SKM-1 treated with dmso at 0.1 percent for 144 hours (cell line): ENCODE measurements around the gene C18orf32.
"Not testable (repeated sequence)": the region's sequence is repeated elsewhere in the genome, so short reads cannot be mapped to it uniquely, and the experiment has no call there.

ENCODE experiments used
- DNase-seq: peaks from one replicate; lab custom pipeline; 2025; ENCODE audit not compliant: unreplicated experiment; lab: John Stamatoyannopoulos, UW

The C18orf32 gene

GRCh38 chr18:49472459-49472858 lies 14.6 kb downstream of the C18orf32 start:
- no peak for DNase-seq

GRCh38 chr18:49471532-49471931 lies 15.5 kb downstream of the C18orf32 start:
- DNase-seq: no peak

GRCh38 chr18:49467599-49467998 lies 19.4 kb downstream of the C18orf32 start:
- DNase-seq: no peak

GRCh38 chr18:49467019-49467563 lies 19.9 kb downstream of the C18orf32 start:
- DNase-seq: no peak

GRCh38 chr18:49464718-49465598 lies 22.1 kb downstream of the C18orf32 start:
- DNase-seq: no peak

- DNase-seq: no peak
Observed at GRCh38 chr18:49461602-49461977, 25.4 kb downstream of the C18orf32 start.

- no peak for DNase-seq
Observed at GRCh38 chr18:49460976-49461601, 25.9 kb downstream of the C18orf32 start.

GRCh38 chr18:49459404-49460171 lies 27.4 kb downstream of the C18orf32 start:
- DNase-seq: no peak

- DNase-seq: no peak
Observed at GRCh38 chr18:49457616-49458015, 29.4 kb downstream of the C18orf32 start.

GRCh38 chr18:49456794-49457193 lies 30.2 kb downstream of the C18orf32 start:
- DNase-seq: no peak

- DNase-seq: not testable (repeated sequence)
Observed at GRCh38 chr18:49452534-49452933, 34.5 kb downstream of the C18orf32 start.

- DNase-seq: peak; percentile 67
Observed at GRCh38 chr18:49447810-49448745, 39.0 kb downstream of the C18orf32 start.

GRCh38 chr18:49446481-49446880 lies 40.6 kb downstream of the C18orf32 start:
- no peak for DNase-seq

- no peak for DNase-seq
Observed at GRCh38 chr18:49444581-49444980, 42.5 kb downstream of the C18orf32 start.

- DNase-seq: no peak
Observed at GRCh38 chr18:49443837-49444236, 43.2 kb downstream of the C18orf32 start.

GRCh38 chr18:49441338-49441938 lies 45.6 kb downstream of the C18orf32 start:
- peak; percentile 10 for DNase-seq

GRCh38 chr18:49435170-49435569 lies 51.9 kb downstream of the C18orf32 start:
- DNase-seq: no peak

- no peak for DNase-seq
Observed at GRCh38 chr18:49432602-49433001, 54.4 kb downstream of the C18orf32 start.

GRCh38 chr18:49431165-49431962 lies 55.7 kb downstream of the C18orf32 start:
- DNase-seq: no peak
